GM19328 (cell line): Measurements from ENCODE around the gene GSTM3.
A peak's percentile ranks its signal among the peaks of the same experiment; 100 is the strongest.
"Not testable (repeated sequence)": the region's sequence is repeated elsewhere in the genome, so short reads cannot be mapped to it uniquely, and the experiment has no call there.

ENCODE experiments used
- ATAC-seq: cut with Tn5 transposase; IDR thresholded peaks from one replicate; pipeline ENCODE4 v1.9.1; 2021; ENCODE audit warnings: mild to moderate bottlenecking, moderate library complexity; ENCODE audit not compliant: unreplicated experiment

GSTM3 gene

DNA sequence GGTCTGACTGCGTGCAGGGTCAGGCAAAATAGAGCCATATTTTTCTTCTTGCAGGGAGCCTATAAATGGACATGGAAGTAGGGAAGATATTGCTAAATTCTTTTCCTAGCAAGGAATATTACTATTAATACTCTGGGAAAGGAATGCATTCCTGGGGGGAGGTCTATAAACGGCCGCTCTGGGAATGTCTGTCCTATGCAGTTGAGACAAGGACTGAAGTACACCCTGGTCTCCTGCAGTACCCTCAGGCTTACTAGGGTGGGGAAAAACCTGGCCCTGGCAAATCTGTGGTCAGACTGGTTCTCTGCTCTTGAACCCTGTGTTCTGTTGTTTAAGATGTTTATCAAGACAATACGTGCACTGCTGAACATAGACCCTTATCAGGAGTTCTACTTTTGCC lies 31.9 kb downstream of the GSTM3 start:
- not testable (repeated sequence) for ATAC-seq

DNA sequence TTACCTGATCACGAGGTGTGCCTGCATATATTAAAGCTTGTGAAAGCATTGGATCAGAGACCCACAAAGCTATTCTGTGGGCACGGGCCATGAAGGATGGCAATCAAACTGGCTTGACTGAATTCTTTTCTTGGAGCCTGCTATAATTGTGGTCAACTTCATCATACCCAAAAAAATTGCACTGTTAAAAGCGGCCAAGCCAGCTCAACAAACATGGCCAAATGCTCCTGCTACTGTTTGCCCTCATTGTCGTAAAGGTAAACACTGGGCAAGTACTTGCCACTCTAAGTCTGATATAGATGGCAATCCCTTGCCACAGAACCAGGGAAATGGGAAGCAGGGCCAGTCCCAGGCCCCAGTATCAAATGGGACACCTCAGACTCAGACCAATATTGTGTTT lies 35.4 kb downstream of the GSTM3 start:
- ATAC-seq: no peak

DNA sequence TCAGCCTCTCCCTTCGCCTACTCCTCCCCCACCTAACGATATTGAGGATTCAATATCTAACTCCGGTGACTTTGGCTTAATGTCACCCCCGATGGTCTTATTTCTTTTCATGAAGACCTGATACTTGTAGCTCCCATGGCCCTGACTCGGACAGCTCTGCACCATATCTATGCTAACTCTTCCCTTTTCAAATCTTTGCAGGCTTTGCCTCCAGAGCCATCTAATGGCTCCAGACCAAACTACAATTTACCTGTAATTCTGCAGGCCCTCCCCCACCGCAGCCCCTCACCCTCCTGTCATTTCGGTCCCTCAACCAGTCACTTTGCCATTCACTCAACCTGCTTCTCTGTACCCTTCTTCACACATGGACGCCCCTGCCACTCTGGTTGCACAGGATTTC lies 36.7 kb downstream of the GSTM3 start:
- no peak for ATAC-seq

DNA sequence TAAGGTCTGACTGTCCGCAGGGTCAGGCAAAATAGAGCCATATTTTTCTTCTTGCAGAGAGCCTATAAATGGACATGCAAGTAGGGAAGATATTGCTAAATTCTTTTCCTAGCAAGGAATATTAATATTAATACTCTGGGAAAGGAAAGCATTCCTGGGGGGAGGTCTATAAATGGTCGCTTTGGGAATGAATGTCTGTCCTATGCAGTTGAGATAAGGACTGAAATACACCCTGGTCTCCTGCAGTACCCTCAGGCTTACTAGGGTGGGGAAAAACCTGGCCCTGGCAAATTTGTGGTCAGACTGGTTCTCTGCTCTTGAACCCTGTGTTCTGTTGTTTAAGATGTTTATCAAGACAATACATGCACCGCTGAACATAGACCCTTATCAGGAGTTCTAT lies 37.9 kb downstream of the GSTM3 start:
- not testable (repeated sequence) for ATAC-seq

DNA sequence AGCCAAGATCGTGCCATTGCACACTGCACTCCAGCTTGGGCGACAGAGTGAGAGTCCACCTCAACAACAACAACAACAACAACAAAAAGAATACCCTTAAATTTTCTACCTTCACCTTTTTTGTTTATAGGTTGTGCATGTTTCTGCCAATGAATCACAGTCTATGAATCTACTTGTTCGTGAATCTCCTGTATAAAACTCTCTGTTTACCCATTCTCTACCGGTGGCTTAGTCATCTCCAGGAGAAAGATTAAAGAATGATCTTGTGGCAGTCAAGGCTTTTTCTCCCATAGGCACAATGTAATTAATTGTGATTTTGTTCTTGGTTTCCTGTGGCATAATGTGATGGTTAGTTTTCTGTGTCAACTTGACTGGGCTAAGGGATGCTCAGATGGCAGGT lies 43.0 kb downstream of the GSTM3 start:
- ATAC-seq: not testable (repeated sequence)

DNA sequence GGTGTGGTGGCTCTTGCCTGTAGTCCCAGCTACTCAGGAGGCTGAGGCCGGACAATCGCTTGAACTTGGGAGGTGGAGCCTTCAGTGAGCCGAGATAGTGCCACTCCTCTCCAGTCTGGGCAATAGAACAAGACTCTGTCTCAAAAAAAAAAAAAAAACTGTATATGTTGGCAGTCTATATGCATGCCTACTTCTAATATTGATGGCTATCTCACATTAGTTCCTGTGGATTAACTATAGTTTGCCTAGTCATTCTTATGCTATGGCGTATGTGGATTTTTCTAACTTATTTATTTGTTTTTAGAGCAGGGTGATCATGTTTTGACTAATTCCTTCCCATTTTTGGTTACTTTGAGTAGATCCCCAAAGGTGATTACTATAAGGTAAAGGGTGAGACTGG lies 43.8 kb downstream of the GSTM3 start:
- ATAC-seq: no peak

DNA sequence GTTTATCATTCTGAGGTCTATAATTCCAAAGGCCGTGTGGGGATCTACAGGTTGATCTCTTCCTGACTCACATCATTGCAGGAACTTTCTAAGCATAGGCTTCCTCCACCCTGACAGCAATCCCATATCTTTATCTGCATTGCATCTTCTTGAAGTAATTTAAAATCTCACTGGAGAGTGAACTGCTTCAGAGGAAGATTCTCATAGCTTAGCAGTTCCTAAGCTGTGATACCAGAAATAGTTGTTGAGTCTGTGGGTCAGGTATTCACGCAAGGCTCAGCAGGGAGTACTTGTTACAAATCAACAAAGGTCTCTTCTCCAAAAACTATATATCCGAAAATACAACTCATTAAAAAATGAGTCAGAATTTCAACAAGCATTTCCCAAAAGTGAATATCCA lies 45.7 kb downstream of the GSTM3 start:
- not testable (repeated sequence) for ATAC-seq

DNA sequence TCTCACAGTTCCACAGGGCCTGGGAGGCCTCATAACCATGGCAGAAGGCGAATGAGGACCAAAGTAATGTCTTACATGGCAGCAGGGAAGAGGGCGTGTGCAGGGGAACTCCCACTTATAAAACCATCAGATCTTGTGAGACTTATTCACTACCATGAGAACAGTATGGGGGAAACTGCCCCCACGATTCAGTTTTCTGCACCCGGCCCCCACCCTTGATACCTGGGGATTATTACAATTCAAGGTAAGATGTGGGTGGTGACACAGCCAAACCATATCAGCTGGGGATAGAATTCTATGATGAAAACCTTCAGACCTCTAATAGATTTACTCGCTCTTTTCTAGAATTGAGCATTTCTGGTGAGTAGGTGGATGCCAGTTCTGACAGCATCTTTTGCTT lies 46.4 kb downstream of the GSTM3 start:
- ATAC-seq: not testable (repeated sequence)

DNA sequence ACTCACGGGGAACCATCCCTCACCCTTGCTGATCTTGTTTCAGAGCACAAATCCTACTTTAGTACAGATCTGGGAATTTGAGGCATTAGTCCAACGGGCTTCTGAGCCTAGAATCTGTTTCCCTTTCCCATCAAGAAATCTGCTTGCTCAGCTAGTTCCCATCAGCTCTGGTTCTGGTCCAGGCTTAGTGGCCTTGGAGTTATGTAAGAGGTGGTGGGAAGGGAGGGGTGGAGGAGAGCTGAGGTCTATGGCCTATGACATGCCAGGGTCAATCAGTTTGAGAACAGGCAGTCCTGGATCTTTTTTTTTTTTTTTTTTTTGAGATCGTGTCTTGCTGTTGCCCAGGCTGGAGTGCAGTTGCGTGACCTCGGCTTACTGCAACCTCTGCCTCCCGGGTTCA lies 49.1 kb downstream of the GSTM3 start:
- ATAC-seq: no peak

DNA sequence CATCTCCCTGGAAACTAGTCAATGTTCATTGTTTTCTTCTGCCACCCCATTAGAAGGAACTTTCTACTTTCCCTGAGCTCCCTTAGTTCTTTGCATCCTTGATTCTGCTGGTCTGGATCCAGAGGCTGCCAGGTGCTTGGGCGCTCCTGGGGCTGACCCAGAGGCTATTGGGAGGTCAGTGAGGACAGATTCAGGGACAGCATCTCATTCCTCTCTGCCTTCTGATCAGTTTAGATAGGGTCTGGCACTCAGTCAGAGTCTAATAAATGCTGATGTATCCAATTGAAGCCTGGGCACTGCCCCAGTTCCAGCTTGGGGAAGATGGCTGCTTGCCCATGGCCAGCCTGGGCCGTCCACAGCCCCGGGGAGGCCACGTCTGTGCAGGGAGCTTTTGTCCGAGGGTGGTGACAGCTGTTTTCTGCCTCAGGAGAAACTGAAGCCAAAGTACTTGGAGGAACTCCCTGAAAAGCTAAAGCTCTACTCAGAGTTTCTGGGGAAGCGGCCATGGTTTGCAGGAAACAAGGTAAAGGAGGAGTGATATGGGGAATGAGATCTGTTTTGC lies 50.9 kb downstream of the GSTM3 start:
- ATAC-seq: no peak

DNA sequence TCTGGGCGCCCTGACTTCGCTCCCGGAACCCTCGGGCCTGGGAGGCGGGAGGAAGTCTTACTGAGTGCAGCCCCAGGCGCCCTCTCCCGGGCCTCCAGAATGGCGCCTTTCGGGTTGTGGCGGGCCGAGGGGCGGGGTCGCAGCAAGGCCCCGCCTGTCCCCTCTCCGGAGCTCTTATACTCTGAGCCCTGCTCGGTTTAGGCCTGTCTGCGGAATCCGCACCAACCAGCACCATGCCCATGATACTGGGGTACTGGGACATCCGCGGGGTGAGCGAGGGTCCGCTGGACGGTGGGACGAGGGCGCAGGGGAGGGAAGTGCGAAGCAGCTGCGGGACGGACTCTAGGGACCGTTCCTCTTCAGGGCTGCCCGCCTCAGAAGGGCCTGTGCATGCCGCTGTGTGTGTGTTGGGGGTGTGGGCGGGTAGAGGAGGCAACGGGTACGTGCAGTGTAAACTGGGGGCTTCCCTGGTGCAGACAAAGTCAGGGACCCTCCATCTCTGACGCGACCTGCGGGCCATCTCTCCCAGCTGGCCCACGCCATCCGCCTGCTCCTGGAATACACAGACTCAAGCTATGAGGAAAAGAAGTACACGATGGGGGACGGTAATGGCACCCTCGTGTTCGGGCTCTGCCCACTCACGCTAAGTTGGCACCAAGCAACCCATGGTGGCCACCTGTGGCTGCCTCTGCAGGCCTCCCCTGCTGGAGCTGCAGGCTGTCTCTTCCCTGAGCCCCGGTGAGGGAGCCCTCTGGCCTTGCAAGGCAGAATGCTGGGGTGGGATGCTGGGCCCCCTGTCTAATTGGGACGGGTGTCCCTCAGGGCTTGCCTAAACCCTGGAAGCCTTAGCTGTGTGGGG lies 53.0 kb downstream of the GSTM3 start, which contains the start of gene GSTM1:
Gene GSTM1 (plus strand): TSS at position 177 of the 859 bp plus-strand sequence. CDS start 57 bp downstream, at position 234.
- ATAC-seq: peak; percentile 98

DNA sequence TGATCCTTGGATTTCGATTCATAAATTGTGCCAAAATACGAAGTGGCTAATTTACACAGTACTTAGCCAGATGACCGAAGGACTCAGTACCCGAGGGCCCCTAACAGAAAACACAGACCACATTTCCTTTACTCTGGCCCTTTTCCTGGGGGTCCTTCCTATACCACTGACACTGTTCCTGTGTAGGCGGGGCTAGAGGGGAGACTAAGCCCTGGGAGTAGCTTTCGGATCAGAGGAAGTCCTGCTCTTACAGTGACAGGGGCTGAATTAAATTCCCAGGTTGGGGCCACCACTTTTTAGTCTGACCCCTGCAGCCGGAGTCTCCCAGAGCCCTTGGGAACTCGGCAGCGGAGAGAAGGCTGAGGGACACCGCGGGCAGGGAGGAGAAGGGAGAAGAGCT lies 53.7 kb downstream of the GSTM3 start:
- not testable (repeated sequence) for ATAC-seq

DNA sequence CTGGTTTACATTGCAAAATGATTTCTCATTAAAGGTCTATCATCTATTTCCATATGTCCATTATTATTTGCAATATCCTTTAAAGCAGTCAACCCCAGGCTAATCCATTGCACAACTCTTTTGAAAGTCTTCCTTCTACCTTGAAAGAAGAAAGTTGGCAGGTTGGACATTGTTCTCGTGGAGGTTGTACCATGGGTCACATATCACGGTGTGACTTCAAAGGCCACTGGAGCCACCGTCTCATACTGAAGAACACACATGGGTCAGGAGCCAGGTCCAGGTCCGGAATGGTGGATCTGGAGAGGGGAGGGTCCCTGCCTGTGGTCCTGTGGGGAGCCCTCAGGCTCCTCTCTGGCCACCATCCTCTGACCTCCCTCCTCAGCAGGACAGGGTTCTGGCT lies 54.9 kb downstream of the GSTM3 start:
- ATAC-seq: not testable (repeated sequence)

DNA sequence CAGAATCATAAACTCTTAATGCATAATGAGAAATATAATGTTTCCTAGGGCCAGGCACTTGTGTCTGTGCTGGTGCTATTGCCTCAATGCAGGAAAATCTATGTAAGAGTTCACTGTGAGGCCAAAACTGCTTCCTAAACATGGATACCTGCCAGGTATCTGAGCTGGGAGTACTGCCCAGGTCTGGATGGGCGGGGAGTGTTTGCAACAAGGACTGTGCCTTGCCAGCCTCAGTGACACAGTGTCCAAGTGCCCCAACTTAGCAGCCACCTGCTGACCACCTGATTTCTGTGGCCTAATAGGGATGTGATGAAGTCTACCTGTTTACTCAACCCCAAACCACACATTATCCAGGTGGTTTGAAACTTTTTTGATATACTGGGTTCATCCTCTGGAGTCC lies 55.4 kb downstream of the GSTM3 start:
- not testable (repeated sequence) for ATAC-seq

DNA sequence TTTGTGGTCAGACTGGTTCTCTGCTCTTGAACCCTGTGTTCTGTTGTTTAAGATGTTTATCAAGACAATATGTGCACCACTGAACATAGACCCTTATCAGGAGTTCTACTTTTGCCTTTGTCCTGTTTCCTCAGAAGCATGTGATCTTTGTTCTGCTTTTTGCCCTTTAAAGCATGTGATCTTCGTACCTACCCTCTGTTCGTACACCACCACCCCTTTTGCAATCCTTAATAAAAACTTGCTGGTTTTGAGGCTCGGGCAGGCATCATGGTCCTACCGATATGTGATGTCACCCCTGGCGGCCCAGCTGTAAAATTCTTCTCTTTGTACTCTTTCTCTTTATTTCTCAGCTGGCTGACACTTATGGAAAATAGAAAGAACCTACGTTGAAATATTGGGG lies 56.1 kb downstream of the GSTM3 start:
- not testable (repeated sequence) for ATAC-seq
